Skin of body (tissue), 3 donors: ENCODE measurements around the gene RBMX. TPM values are rescaled to one million over a fixed set of nuclear protein-coding genes. Genes with fewer than 3 reads are reported as not detected.

ENCODE experiments used
- DNase-seq: peaks from one replicate; lab custom pipeline; 2025; lab: John Stamatoyannopoulos, UW
- small RNA-seq: library from RNA; depleted of rRNA; stranded (forward); fragments of <200 nt; gene quantifications from one replicate; pipeline ENCODE3, GENCODE V24; 2014; ENCODE audit warnings: low replicate concordance
- total RNA-seq: library from RNA; depleted of rRNA; stranded (reverse); fragments of >200 nt; gene quantifications from one replicate; pipeline ENCODE4 v1.2.3, GENCODE V29; 2014

Gene RBMX
- total RNA-seq, 1 donor from 2014 or later = 169 TPM

DNA sequence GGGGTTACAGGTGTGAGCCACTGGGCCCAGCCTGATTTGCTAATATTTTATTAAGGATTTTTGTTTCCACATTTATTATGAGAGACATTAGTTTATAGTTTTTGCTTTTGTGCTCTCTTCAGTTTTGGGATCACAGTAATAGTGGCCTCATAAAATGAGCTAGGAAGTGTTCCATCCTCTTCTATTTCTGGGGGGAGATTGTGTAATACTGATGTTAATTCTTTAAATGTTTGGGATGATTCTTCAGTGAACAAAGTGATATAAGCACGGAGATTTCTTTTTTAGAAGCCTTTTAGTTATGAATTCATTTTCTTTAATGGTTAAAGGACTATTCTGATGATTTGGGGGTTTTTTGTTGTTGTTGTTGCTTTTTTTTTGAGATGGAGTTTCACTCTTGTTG, 41.3 kb downstream of the RBMX start:
- no peak for DNase-seq

DNA sequence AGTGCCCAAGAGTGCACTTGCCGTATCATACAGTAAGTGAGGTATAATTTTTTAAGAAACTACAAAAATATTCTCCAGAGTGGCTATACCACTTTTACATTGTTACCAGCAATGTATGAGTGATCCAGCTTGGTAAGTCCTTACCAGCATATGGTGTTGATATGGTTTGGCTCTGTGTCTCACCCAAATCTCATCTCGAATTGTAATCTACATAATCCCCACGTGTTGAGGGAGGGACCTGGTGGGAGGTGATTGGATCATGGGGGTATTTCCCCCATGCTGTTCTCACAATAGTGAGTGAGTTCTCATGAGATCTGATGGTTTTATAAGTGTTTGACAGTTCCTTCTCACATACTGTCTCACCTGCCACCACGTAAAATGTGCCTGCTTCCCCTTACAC, 44.8 kb downstream of the RBMX start:
- no peak for DNase-seq

DNA sequence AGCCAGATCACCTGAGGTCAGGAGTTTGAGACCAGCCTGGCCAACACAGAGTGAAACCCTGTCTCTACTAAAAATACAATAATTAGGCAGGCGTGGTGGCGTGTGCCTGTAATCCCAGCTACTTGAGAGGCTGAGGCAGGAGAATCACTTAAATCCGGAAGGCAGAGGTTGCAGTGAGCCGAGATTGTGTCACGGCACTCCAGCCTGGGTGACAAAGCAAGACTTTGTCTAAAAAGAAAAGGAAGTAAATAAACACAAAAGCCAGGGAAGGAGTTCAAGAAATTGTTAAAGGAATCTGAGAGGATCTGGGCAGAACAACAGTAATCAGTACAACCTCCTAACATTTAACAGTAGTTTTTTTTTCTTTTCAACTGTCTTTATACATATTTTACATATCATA, 51.1 kb downstream of the RBMX start:
- no peak for DNase-seq

DNA sequence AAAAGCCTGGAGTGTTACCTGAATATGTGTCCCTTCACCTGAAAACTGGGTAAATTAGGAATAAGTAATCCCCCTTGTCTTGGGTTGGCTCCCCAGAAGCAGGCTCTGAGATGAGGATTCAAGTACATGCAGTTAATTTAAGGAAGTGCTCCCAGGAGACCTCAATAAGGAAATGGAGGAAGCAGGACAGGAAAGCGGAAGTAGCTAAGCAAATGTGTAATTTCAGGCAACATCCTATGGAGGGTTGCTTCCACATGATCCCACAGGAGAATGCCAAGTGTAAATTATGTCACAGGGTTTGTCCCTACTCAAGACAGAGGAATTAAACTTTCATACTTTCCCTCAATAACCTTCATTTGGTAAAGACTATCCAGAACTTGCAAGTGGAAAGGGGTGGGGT, 51.7 kb downstream of the RBMX start:
- DNase-seq = no peak

DNA sequence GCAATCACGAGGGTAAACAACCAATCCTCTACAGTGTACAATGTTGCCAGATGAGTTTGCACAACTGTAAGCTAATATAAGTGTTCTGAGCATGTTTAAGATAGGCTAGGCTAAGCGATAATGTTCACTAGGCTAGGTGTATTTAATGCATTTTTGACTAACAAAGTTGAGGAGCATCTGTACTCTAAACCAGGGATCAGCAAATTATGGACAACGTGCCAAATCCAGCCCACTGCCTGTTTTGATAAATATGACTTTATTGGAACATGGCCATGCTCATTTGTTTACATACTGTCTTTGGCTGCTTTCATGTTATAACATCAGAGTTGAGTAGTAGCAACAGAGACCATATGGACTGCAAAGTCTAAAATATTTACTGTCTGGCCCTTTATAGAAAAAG, 53.5 kb downstream of the RBMX start:
- no peak for DNase-seq

DNA sequence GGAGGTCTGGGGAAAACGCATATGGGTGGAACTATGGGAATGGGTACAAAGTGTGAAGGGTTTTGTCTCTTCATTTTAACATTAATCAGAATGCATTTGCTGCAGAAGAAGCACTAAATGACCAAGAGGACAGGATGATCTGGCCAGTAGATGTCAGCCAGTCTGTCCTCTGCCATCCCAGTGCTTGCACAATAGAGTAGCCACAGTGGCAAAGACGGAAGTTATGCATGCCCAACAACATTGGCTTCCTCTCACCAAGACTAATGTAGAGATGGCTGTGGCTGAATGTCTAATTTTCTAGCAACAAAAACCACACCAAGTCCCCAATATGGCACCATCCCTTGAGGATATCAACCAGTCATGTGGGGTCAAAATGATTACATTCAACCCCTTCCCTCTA, 54.8 kb downstream of the RBMX start:
- DNase-seq = no peak

Small RNAs within 50 kb of the gene (small RNA-seq; reads per million reads assigned to genes)
- gene SNORD61 = not detected

Other genes with a start within 250 kb of the RBMX start
- gene CD40LG, start 232.6 kb downstream of the RBMX start, total RNA-seq = 0.10 TPM
- gene ARHGEF6, start 99.8 kb downstream of the RBMX start, total RNA-seq = 18.6 TPM
- gene GPR101, start 153.3 kb upstream of the RBMX start, total RNA-seq = not detected